Karpas-422 (cell line): Measurements from ENCODE around the gene KCNIP4. TPM values are rescaled to one million over a fixed set of nuclear protein-coding genes. Genes with fewer than 3 reads are reported as not detected.

ENCODE experiments used
- DNase-seq: peaks from one replicate; pipeline ENCODE4 v3.0.0-alpha.2; 2015
- H2AFZ ChIP-seq: fragments of 200-600 bp; sonication (generic); 2 replicates; pipeline ENCODE4 v1.6.1; 2014; ENCODE audit warnings: antibody characterized with exemption, low read length, mixed read lengths
- H3K27ac ChIP-seq: fragments of 200-600 bp; sonication (generic); 2 replicates; pipeline ENCODE4 v1.5.1; 2014; ENCODE audit warnings: mild to moderate bottlenecking, low read length, moderate library complexity
- H3K27me3 ChIP-seq: fragments of 200-600 bp; sonication (generic); 2 replicates; pipeline ENCODE4 v1.6.1; 2014; ENCODE audit warnings: low read length, mixed read lengths
- H3K36me3 ChIP-seq: fragments of 200-600 bp; sonication (generic); 2 replicates; pipeline ENCODE4 v1.6.1; 2014; ENCODE audit warnings: low read length, mixed read lengths; ENCODE audit not compliant: insufficient read depth
- H3K4me1 ChIP-seq: fragments of 200-600 bp; sonication (generic); 2 replicates; pipeline ENCODE4 v1.6.1; 2014; ENCODE audit warnings: mild to moderate bottlenecking, low read length, mixed read lengths
- H3K4me2 ChIP-seq: fragments of 200-600 bp; sonication (generic); 2 replicates; pipeline ENCODE4 v1.6.1; 2014; ENCODE audit warnings: low read length, low read depth, mild to moderate bottlenecking; ENCODE audit not compliant: poor library complexity, severe bottlenecking
- H3K4me3 ChIP-seq: fragments of 200-600 bp; sonication (generic); 2 replicates; pipeline ENCODE4 v1.5.1; 2014; ENCODE audit warnings: mild to moderate bottlenecking, antibody characterized with exemption, low read length, mixed read lengths
- H3K79me2 ChIP-seq: fragments of 200-600 bp; sonication (generic); 2 replicates; pipeline ENCODE4 v1.6.1; 2014; ENCODE audit warnings: mild to moderate bottlenecking, low read length, mixed read lengths
- H3K9ac ChIP-seq: fragments of 200-600 bp; sonication (generic); 2 replicates; pipeline ENCODE4 v1.6.0; 2014; ENCODE audit warnings: low read length
- H3K9me2 ChIP-seq: fragments of 200-600 bp; sonication (generic), shearing (Covaris generic); replicated peaks from 2 replicates; pipeline ENCODE4 v1.6.0; 2014; ENCODE audit warnings: mild to moderate bottlenecking, low read length, moderate library complexity; ENCODE audit not compliant: insufficient read depth
- H3K9me3 ChIP-seq: fragments of 300-700, 200-600 bp; sonication (generic); 2 replicates; pipeline ENCODE4 v1.6.1; 2014; ENCODE audit warnings: low read length, mixed read lengths
- H4K20me1 ChIP-seq: fragments of 200-600 bp; sonication (generic); 2 replicates; pipeline ENCODE4 v1.6.1; 2014; ENCODE audit warnings: mild to moderate bottlenecking, antibody characterized with exemption, low read length, low read depth; ENCODE audit not compliant: insufficient read depth
- total RNA-seq: library from RNA; depleted of rRNA; stranded (reverse); fragments of >200 nt; shearing (Covaris generic); gene quantifications from 2 replicates; pipeline ENCODE4 v1.2.3, GENCODE V29; 2014; ENCODE audit warnings: low replicate concordance

Gene KCNIP4
- total RNA-seq, 1 experiment from 2014 or later: not detected

- H3K9me3 ChIP-seq: 0 out of 2 replicates have a peak, but pooled peaks cover 5% of the 10 kb centered on the region
- H3K79me2 ChIP-seq: no peaks in the 10 kb centered on the region
- no peaks in the 10 kb centered on the region; the same call in 1 of the 2 replicates for H3K9me2 ChIP-seq
- H3K27ac ChIP-seq: no peak overlapping the region
- no peak overlapping the region for H3K9ac ChIP-seq
- no peaks in the 10 kb centered on the region for H3K36me3 ChIP-seq
- H3K4me1 ChIP-seq: no peaks in the 10 kb centered on the region
- DNase-seq: no peak
- H2AFZ ChIP-seq: no peak overlapping the region
- H3K4me2 ChIP-seq: no peak overlapping the region
- H3K27me3 ChIP-seq: no peaks in the 10 kb centered on the region
- no peaks in the 10 kb centered on the region for H4K20me1 ChIP-seq
- no peak overlapping the region for H3K4me3 ChIP-seq
These were observed 913.8 kb downstream of the KCNIP4 start for GRCh38 chr4:21034728-21035127.

- Histone ChIP-seq H2AFZ (no peak overlapping the region), H3K36me3 (no peaks in the 10 kb centered on the region), H3K9me2 (no peaks in the 10 kb centered on the region; the same call in 1 of the 2 replicates), H3K4me2 (no peak overlapping the region), H3K9ac (no peak overlapping the region), H3K79me2 (no peaks in the 10 kb centered on the region), H3K27me3 (no peaks in the 10 kb centered on the region), H4K20me1 (no peaks in the 10 kb centered on the region), H3K9me3 (0 out of 2 replicates have a peak, but pooled peaks cover 5% of the 10 kb centered on the region), H3K27ac (no peak overlapping the region), H3K4me3 (no peak overlapping the region), H3K4me1 (no peaks in the 10 kb centered on the region)
- no peak for DNase-seq
These were observed 916.4 kb downstream of the KCNIP4 start for GRCh38 chr4:21032089-21032645.

GRCh38 chr4:21018817-21019216, 929.8 kb downstream of the KCNIP4 start:
- Histone ChIP-seq H4K20me1 (no peaks in the 10 kb centered on the region), H3K9me3 (peaks cover 4% of the 10 kb centered on the region; the same call in 1 of the 2 replicates), H3K4me3 (no peak overlapping the region), H3K27ac (no peak overlapping the region), H3K9ac (no peak overlapping the region), H3K4me2 (no peak overlapping the region), H3K9me2 (no peaks in the 10 kb centered on the region), H2AFZ (no peak overlapping the region), H3K27me3 (no peaks in the 10 kb centered on the region), H3K4me1 (no peaks in the 10 kb centered on the region), H3K36me3 (no peaks in the 10 kb centered on the region), H3K79me2 (no peaks in the 10 kb centered on the region)
- DNase-seq: no peak

GRCh38 chr4:21013501-21013900, 935.1 kb downstream of the KCNIP4 start:
- no peaks in the 10 kb centered on the region for H3K4me1 ChIP-seq
- H3K4me3 ChIP-seq: no peak overlapping the region
- no peak overlapping the region for H2AFZ ChIP-seq
- no peak overlapping the region for H3K27ac ChIP-seq
- peaks cover 2% of the 10 kb centered on the region; the same call in 1 of the 2 replicates for H3K9me3 ChIP-seq
- H3K9ac ChIP-seq: no peak overlapping the region
- H3K9me2 ChIP-seq: no peaks in the 10 kb centered on the region
- no peaks in the 10 kb centered on the region for H3K36me3 ChIP-seq
- no peaks in the 10 kb centered on the region for H3K79me2 ChIP-seq
- DNase-seq: no peak
- H3K27me3 ChIP-seq: no peaks in the 10 kb centered on the region
- H3K4me2 ChIP-seq: no peak overlapping the region
- no peaks in the 10 kb centered on the region for H4K20me1 ChIP-seq

- Histone ChIP-seq H3K36me3 (no peaks in the 10 kb centered on the region), H3K4me2 (no peak overlapping the region), H3K79me2 (no peaks in the 10 kb centered on the region), H3K27me3 (no peaks in the 10 kb centered on the region), H2AFZ (no peak overlapping the region), H3K4me3 (no peak overlapping the region), H4K20me1 (no peaks in the 10 kb centered on the region), H3K27ac (no peak overlapping the region), H3K9ac (no peak overlapping the region), H3K9me3 (peaks cover 2% of the 10 kb centered on the region; the same call in 1 of the 2 replicates), H3K4me1 (no peaks in the 10 kb centered on the region), H3K9me2 (no peaks in the 10 kb centered on the region)
- no peak for DNase-seq
These were observed 935.7 kb downstream of the KCNIP4 start for GRCh38 chr4:21012851-21013331.

GRCh38 chr4:21011106-21011505, 937.5 kb downstream of the KCNIP4 start:
- no peak overlapping the region for H3K4me3 ChIP-seq
- DNase-seq: no peak
- H3K9ac ChIP-seq: no peak overlapping the region
- no peaks in the 10 kb centered on the region for H3K9me2 ChIP-seq
- H4K20me1 ChIP-seq: no peaks in the 10 kb centered on the region
- no peak overlapping the region for H2AFZ ChIP-seq
- no peaks in the 10 kb centered on the region for H3K27me3 ChIP-seq
- H3K9me3 ChIP-seq: peaks cover 2% of the 10 kb centered on the region; the same call in 1 of the 2 replicates
- no peaks in the 10 kb centered on the region for H3K36me3 ChIP-seq
- no peak overlapping the region for H3K27ac ChIP-seq
- H3K79me2 ChIP-seq: no peaks in the 10 kb centered on the region
- H3K4me2 ChIP-seq: no peak overlapping the region
- H3K4me1 ChIP-seq: no peaks in the 10 kb centered on the region

GRCh38 chr4:21009956-21010355, 938.6 kb downstream of the KCNIP4 start:
- H4K20me1 ChIP-seq: no peaks in the 10 kb centered on the region
- no peak overlapping the region for H3K4me3 ChIP-seq
- H3K4me2 ChIP-seq: no peak overlapping the region
- no peaks in the 10 kb centered on the region for H3K27me3 ChIP-seq
- H3K9me2 ChIP-seq: no peaks in the 10 kb centered on the region
- peaks cover 2% of the 10 kb centered on the region; the same call in 1 of the 2 replicates for H3K9me3 ChIP-seq
- H3K79me2 ChIP-seq: no peaks in the 10 kb centered on the region
- no peaks in the 10 kb centered on the region for H3K4me1 ChIP-seq
- no peak for DNase-seq
- no peak overlapping the region for H3K27ac ChIP-seq
- no peak overlapping the region for H3K9ac ChIP-seq
- H2AFZ ChIP-seq: no peak overlapping the region
- no peaks in the 10 kb centered on the region for H3K36me3 ChIP-seq

- DNase-seq: no peak
- no peak overlapping the region for H2AFZ ChIP-seq
- no peaks in the 10 kb centered on the region for H3K9me2 ChIP-seq
These were observed 942.9 kb downstream of the KCNIP4 start for GRCh38 chr4:21005647-21006046.

More at GRCh38 chr4:21005647-21006046, 942.9 kb downstream of the KCNIP4 start:
- Histone ChIP-seq H3K79me2 (no peaks in the 10 kb centered on the region), H3K27me3 (no peaks in the 10 kb centered on the region), H3K4me3 (no peak overlapping the region), H3K4me1 (no peaks in the 10 kb centered on the region), H3K36me3 (no peaks in the 10 kb centered on the region), H4K20me1 (no peaks in the 10 kb centered on the region), H3K9ac (no peak overlapping the region), H3K27ac (no peak overlapping the region), H3K9me3 (peaks cover 2% of the 10 kb centered on the region; the same call in 1 of the 2 replicates), H3K4me2 (no peak overlapping the region)
